ENCODE data around the gene SMYD3. TPM values are rescaled to one million over a fixed set of nuclear protein-coding genes. Genes with fewer than 3 reads are reported as not detected.

Gene SMYD3
- total and polyA plus RNA-seq, 8 donors: 20.4 to 35.1 (median 24.3) TPM

GRCh38 chr1:245869847-245870246 is 637.2 kb downstream of the SMYD3 start:
- Histone ChIP-seq H3K4me3 (no peak overlapping the region), H3K36me3 (no peaks in the 10 kb centered on the region), H3K4me1 (peaks cover 0 to 9% of the 10 kb centered on the region in 2 donors), H3K27ac (no peak overlapping the region), H3K9me3 (no peaks in the 10 kb centered on the region), H3K27me3 (no peaks in the 10 kb centered on the region)
- ATAC-seq (no peak), DNase-seq (no peak)
- TF ChIP-seq CTCF (IDR thresholded peaks at IDR 0.05): no peak
- intact Hi-C loops (cut with DNase I): no loop called here

GRCh38 chr1:245867738-245868137 is 639.3 kb downstream of the SMYD3 start:
- ATAC-seq (no peak), DNase-seq (no peak)
- H3K27me3 ChIP-seq: no peaks in the 10 kb centered on the region
- H3K9me3 ChIP-seq: no peaks in the 10 kb centered on the region
- no peak overlapping the region for H3K27ac ChIP-seq
- intact Hi-C loops (cut with DNase I): no loop called here
- peaks cover 0 to 4% of the 10 kb centered on the region in 2 donors for H3K36me3 ChIP-seq
- H3K4me1 ChIP-seq: no peaks in the 10 kb centered on the region
- TF ChIP-seq CTCF (IDR thresholded peaks at IDR 0.05): no peak
- no peak overlapping the region for H3K4me3 ChIP-seq

- Histone ChIP-seq H3K4me3 (no peak overlapping the region), H3K27me3 (no peaks in the 10 kb centered on the region), H3K27ac (no peak overlapping the region), H3K4me1 (no peaks in the 10 kb centered on the region), H3K36me3 (peaks cover 0 to 4% of the 10 kb centered on the region in 2 donors), H3K9me3 (no peaks in the 10 kb centered on the region)
- ATAC-seq (no peak), DNase-seq (no peak)
- TF ChIP-seq CTCF (IDR thresholded peaks at IDR 0.05): no peak
- intact Hi-C loops (cut with DNase I): no loop called here
Measured at GRCh38 chr1:245864872-245865271, 642.2 kb downstream of the SMYD3 start.

- DNase-seq (no peak), ATAC-seq (no peak)
- intact Hi-C loops (cut with DNase I): no loop called here
- H3K27me3 ChIP-seq: no peaks in the 10 kb centered on the region
- no peak overlapping the region for H3K4me3 ChIP-seq
- H3K9me3 ChIP-seq: no peaks in the 10 kb centered on the region
- no peak overlapping the region for H3K27ac ChIP-seq
- no peak for TF ChIP-seq CTCF (IDR thresholded peaks at IDR 0.05)
- peaks cover 0 to 4% of the 10 kb centered on the region in 2 donors for H3K36me3 ChIP-seq
- H3K4me1 ChIP-seq: no peaks in the 10 kb centered on the region
Measured at GRCh38 chr1:245863566-245864184, 643.4 kb downstream of the SMYD3 start.

GRCh38 chr1:245862812-245863540 is 644.1 kb downstream of the SMYD3 start:
- intact Hi-C loops (cut with DNase I): no loop called here
- Histone ChIP-seq H3K27me3 (no peaks in the 10 kb centered on the region), H3K9me3 (no peaks in the 10 kb centered on the region), H3K4me3 (no peak overlapping the region), H3K27ac (no peak overlapping the region), H3K4me1 (no peaks in the 10 kb centered on the region), H3K36me3 (peaks cover 0 to 4% of the 10 kb centered on the region in 2 donors)
- ATAC-seq (no peak), DNase-seq (no peak)
- no peak for TF ChIP-seq CTCF (IDR thresholded peaks at IDR 0.05)
